Middle frontal gyrus (tissue), 1 donor: ENCODE results near the gene BZW1.

Experiments used
- DNase-seq: peaks from one replicate; pipeline ENCODE4 v3.0.0-alpha.2; 2015; ENCODE audit warnings: low spot score; ENCODE audit errors: extremely low spot score

The BZW1 gene

DNA sequence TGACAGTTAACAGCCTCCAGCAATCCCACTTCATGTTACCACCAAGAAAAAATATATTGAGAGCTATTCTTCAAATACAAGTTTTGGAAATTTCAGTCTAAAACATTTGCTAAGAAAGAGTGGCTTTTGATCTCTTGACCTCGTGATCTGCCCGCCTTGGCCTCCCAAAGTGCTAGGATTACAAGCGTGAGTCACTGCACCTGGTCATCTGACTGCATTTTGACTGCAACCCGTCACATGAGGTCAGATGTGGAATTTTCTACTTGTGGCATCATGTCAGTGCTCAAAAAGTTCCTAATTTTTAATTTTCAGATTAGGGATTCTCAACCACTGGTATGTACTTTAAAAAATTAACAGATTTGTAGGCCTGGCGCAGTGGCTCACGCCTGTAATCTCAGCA is 61.9 kb downstream of the BZW1 start:
- no peak for DNase-seq
